ENCODE measurements around the gene SCUBE3.

Gene SCUBE3

GRCh38 chr6:35203152-35203670, 10.5 kb upstream of the SCUBE3 start:
- Histone ChIP-seq H3K4me3 (replicated peaks; ENCODE audit: insufficient read depth, low read length) (no peak overlapping the region), H3K27me3 (ENCODE audit: insufficient read depth, poor library complexity, severe bottlenecking) (peaks cover 24% of the 10 kb centered on the region), H3K27ac (replicated peaks) (no peak overlapping the region)
- TF ChIP-seq GABPA (IDR thresholded peaks at IDR 0.05; ENCODE audit: low read depth): no peak
- TF ChIP-seq, protein P1, sequence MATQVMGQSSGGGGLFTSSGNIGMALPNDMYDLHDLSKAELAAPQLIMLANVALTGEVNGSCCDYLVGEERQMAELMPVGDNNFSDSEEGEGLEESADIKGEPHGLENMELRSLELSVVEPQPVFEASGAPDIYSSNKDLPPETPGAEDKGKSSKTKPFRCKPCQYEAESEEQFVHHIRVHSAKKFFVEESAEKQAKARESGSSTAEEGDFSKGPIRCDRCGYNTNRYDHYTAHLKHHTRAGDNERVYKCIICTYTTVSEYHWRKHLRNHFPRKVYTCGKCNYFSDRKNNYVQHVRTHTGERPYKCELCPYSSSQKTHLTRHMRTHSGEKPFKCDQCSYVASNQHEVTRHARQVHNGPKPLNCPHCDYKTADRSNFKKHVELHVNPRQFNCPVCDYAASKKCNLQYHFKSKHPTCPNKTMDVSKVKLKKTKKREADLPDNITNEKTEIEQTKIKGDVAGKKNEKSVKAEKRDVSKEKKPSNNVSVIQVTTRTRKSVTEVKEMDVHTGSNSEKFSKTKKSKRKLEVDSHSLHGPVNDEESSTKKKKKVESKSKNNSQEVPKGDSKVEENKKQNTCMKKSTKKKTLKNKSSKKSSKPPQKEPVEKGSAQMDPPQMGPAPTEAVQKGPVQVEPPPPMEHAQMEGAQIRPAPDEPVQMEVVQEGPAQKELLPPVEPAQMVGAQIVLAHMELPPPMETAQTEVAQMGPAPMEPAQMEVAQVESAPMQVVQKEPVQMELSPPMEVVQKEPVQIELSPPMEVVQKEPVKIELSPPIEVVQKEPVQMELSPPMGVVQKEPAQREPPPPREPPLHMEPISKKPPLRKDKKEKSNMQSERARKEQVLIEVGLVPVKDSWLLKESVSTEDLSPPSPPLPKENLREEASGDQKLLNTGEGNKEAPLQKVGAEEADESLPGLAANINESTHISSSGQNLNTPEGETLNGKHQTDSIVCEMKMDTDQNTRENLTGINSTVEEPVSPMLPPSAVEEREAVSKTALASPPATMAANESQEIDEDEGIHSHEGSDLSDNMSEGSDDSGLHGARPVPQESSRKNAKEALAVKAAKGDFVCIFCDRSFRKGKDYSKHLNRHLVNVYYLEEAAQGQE (IDR thresholded peaks at IDR 0.05; ENCODE audit: insufficient replicate concordance, low read depth): no peak
- no peak for DNase-seq (ENCODE audit: low read depth in 1 of 2, low spot score in 1 of 2)

DNA sequence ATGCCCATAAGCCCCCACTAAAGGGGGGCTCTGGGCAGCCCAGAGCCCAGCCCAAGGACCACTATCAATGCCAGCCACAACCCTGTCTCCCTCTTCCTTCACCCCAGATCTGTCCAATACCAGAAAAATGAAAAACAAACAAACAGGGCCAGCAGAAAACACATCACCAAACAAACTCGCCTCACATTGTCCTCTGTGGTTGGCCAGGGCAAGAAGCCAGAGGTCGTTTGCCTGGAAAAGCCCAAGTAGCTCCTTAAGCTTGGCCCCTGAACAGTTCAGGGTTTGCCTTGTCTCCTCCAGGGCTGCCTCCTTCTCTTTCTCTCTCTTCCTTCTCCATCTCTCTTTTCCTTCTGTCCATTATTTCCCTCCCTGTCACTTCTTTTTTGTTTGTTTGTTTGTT, 10.1 kb upstream of the SCUBE3 start:
- TF ChIP-seq POLR2AphosphoS5 (IDR thresholded peaks at IDR 0.05; ENCODE audit: low read depth): no peak
- TF ChIP-seq CTCF (IDR thresholded peaks at IDR 0.05; ENCODE audit: insufficient read depth, low read length): no peak
- no peak for TF ChIP-seq SPI1 (IDR thresholded peaks at IDR 0.05; ENCODE audit: borderline replicate concordance, low read depth)
- no peak for TF ChIP-seq GABPA (IDR thresholded peaks at IDR 0.05; ENCODE audit: low read depth)
- TF ChIP-seq, protein P1 (IDR thresholded peaks at IDR 0.05; ENCODE audit: insufficient replicate concordance, low read depth): no peak
- no peak for DNase-seq (ENCODE audit: low read depth in 1 of 2, low spot score in 1 of 2)

DNA sequence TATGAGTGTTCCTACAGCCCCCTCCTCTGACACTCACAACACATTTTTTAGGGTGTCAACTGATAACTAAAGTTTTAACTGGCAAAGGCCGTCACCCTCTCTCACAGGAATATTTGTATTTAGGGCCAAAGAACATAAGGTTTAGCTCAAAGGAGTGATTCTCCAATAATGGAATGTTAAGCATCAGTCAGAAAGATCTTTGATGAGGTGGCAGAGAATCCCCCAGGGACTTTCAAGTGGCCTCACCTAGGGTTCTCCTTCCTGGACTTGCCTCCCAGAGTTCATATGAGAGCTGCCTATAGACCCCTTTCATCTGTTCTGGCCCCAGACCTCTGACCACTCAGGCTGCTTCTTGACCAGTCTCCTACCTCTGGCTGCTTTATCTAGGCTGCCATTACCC, 7.4 kb upstream of the SCUBE3 start:
- Histone ChIP-seq H3K4me3 (replicated peaks; ENCODE audit: insufficient read depth, low read length) (no peak overlapping the region), H3K27ac (replicated peaks) (no peak overlapping the region), H3K27me3 (ENCODE audit: insufficient read depth, poor library complexity, severe bottlenecking) (peaks cover 27% of the 10 kb centered on the region)
- DNase-seq (ENCODE audit: low read depth in 1 of 2, low spot score in 1 of 2): no peak
- TF ChIP-seq, protein P1 (IDR thresholded peaks at IDR 0.05; ENCODE audit: insufficient replicate concordance, low read depth): no peak
- TF ChIP-seq SPI1 (IDR thresholded peaks at IDR 0.05; ENCODE audit: borderline replicate concordance, low read depth): no peak
- no peak for TF ChIP-seq GABPA (IDR thresholded peaks at IDR 0.05; ENCODE audit: low read depth)
- no peak for TF ChIP-seq POLR2AphosphoS5 (IDR thresholded peaks at IDR 0.05; ENCODE audit: low read depth)
- no peak for TF ChIP-seq CTCF (IDR thresholded peaks at IDR 0.05; ENCODE audit: insufficient read depth, low read length)

More for the DNA sequence above, 10.1 kb upstream of the SCUBE3 start:
- peaks cover 25% of the 10 kb centered on the region for H3K27me3 ChIP-seq (ENCODE audit: insufficient read depth, poor library complexity, severe bottlenecking)
- H3K27ac ChIP-seq (replicated peaks): no peak overlapping the region
- H3K4me3 ChIP-seq (replicated peaks; ENCODE audit: insufficient read depth, low read length): no peak overlapping the region

Data from HL-60 (cell line).